ENCODE results near the gene CUX1. TPM values are rescaled to one million over a fixed set of nuclear protein-coding genes. Genes with fewer than 3 reads are reported as not detected.

Gene CUX1
- total RNA-seq, 2 experiments from 2014 or later = 20.2 to 20.4 TPM

- no peak overlapping the region for H3K4me3 Mint-ChIP-seq
- no peaks in the 10 kb centered on the region for H3K4me1 Mint-ChIP-seq (ENCODE audit: low read depth)
- H3K27me3 Mint-ChIP-seq = no peaks in the 10 kb centered on the region
- H3K9me3 Mint-ChIP-seq = no peaks in the 10 kb centered on the region
- H3K27ac Mint-ChIP-seq = no peak overlapping the region
- TF ChIP-seq, protein P1, sequence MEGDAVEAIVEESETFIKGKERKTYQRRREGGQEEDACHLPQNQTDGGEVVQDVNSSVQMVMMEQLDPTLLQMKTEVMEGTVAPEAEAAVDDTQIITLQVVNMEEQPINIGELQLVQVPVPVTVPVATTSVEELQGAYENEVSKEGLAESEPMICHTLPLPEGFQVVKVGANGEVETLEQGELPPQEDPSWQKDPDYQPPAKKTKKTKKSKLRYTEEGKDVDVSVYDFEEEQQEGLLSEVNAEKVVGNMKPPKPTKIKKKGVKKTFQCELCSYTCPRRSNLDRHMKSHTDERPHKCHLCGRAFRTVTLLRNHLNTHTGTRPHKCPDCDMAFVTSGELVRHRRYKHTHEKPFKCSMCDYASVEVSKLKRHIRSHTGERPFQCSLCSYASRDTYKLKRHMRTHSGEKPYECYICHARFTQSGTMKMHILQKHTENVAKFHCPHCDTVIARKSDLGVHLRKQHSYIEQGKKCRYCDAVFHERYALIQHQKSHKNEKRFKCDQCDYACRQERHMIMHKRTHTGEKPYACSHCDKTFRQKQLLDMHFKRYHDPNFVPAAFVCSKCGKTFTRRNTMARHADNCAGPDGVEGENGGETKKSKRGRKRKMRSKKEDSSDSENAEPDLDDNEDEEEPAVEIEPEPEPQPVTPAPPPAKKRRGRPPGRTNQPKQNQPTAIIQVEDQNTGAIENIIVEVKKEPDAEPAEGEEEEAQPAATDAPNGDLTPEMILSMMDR (IDR thresholded peaks at IDR 0.05) = no peak
- CTCF ChIA-PET = no interaction called here
- DNase-seq (no peak), ATAC-seq (no peak)
- POLR2A ChIA-PET = no interaction called here
- H3K36me3 Mint-ChIP-seq (ENCODE audit: low read depth) = peaks cover 2% of the 10 kb centered on the region
- intact Hi-C loops (cut with micrococcal nuclease) = no loop called here
Observed at GRCh38 chr7:102210787-102211186, 393.4 kb downstream of the CUX1 start.

DNA sequence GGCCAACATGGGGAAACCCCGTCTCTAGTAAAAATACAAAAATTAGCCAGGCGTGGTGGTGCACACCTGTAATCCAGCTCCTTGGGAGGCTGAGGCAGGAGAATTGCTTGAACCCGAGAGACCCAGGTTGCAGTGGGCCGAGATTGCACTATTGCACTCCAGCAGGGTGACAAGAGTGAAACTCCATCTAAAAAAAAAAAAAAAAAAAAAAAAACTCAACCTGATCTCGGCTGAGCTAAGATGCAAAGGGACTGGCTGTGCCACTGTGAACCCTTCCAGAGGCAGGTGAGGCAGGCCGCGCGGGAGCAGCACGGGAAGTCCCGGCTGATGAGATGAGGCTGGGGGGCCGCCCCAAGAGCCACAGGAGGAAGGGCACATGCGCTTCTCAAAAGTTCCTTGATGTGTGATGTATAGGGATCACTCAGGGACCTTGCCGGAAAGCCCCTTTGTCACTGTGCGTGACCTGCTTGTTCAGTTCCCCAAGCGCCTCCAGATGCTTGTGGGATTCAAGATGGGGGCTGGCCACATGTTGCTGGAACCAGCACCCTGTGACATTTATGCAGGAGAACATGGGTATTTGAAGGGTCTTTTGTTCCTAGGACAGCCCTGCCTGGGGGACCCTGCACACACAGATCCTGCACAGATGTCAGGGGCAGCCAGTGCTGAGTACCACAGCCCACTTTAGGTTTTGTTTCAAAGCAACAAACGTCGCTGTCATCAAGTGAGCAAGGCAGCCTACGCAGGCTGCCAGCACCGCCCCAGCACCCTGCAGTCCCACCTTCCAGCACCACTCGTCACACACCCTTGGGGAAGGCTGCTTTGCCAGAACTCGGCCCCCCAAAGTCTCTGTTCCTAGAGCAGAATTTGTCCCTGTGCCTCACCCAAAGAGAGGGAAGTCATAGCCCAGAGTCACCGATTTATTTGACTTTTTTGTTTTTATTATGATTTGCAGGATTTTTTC, 394.4 kb downstream of the CUX1 start:
- DNase-seq (no peak), ATAC-seq (no peak)
- Mint-ChIP-seq H3K27me3 (no peaks in the 10 kb centered on the region), H3K36me3 (ENCODE audit: low read depth) (peaks cover 2% of the 10 kb centered on the region), H3K4me1 (ENCODE audit: low read depth) (no peaks in the 10 kb centered on the region), H3K27ac (no peak overlapping the region), H3K4me3 (no peak overlapping the region), H3K9me3 (no peaks in the 10 kb centered on the region)
- TF ChIP-seq, protein P1 (IDR thresholded peaks at IDR 0.05) = no peak
- CTCF ChIA-PET = no interaction called here
- intact Hi-C loops (cut with micrococcal nuclease) = no loop called here
- POLR2A ChIA-PET = no interaction called here

- H3K27me3 Mint-ChIP-seq = no peaks in the 10 kb centered on the region
- ChIA-PET CTCF (interaction anchor here (1.3 kb wide), 1 partner anchor 22 kb away, joined by 6 read pairs; no protein-coding TSS in a partner anchor), POLR2A (no interaction called here)
- H3K9me3 Mint-ChIP-seq = no peaks in the 10 kb centered on the region
- ATAC-seq (no peak), DNase-seq (no peak)
- TF ChIP-seq, protein P1 (IDR thresholded peaks at IDR 0.05) = no peak
- intact Hi-C loops (cut with micrococcal nuclease) = no loop called here
- H3K4me3 Mint-ChIP-seq = no peak overlapping the region
- peaks cover 2% of the 10 kb centered on the region for H3K36me3 Mint-ChIP-seq (ENCODE audit: low read depth)
- no peaks in the 10 kb centered on the region for H3K4me1 Mint-ChIP-seq (ENCODE audit: low read depth)
- no peak overlapping the region for H3K27ac Mint-ChIP-seq
Observed at GRCh38 chr7:102214477-102215072, 397.1 kb downstream of the CUX1 start.

DNA sequence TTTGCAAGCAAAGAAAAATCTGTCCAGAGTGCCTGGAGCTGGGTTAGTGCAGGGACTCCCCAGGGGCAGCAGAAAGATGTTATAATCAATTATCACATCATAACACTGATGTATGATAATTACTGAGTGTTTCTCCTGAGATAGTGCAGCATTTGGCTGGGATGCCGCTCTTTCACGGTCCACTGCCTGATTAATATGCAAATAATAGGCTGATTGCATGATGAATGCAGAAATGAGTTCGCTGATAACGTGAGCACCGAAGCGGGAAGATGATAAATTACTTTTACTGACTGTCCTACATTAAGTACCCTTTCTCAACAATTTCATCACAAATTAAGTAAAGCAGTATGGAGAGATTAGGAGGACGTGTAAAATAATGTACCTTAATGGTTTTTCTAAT, 397.8 kb downstream of the CUX1 start:
- Mint-ChIP-seq H3K9me3 (no peaks in the 10 kb centered on the region), H3K4me1 (ENCODE audit: low read depth) (no peaks in the 10 kb centered on the region), H3K27me3 (no peaks in the 10 kb centered on the region), H3K4me3 (no peak overlapping the region), H3K27ac (no peak overlapping the region), H3K36me3 (ENCODE audit: low read depth) (peaks cover 2% of the 10 kb centered on the region)
- ChIA-PET CTCF (no interaction called here), POLR2A (no interaction called here)
- DNase-seq = no peak
- intact Hi-C loops (cut with micrococcal nuclease) = no loop called here
- TF ChIP-seq, protein P1 (IDR thresholded peaks at IDR 0.05) = no peak
- no peak for ATAC-seq

DNA sequence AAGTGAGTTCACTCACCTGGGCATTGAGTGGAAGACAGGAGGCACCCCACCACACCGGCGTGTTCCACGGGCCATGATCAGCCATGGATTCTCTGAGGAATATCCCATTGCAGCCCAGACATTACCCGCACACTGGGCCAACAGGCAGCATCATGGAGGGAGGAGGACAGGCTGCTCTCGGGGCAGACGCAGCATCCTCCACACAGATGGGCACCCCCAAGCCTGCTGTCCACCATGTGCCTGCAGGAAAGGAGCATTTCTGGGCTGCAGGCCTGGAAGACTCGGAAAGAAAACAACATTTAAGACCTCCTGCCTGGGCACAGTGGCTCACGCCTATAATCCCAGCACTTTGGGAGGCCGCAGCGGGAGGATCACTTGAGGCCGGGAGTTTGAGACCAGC, 398.3 kb downstream of the CUX1 start:
- no peak overlapping the region for H3K4me3 Mint-ChIP-seq
- intact Hi-C loops (cut with micrococcal nuclease) = no loop called here
- no peaks in the 10 kb centered on the region for H3K27me3 Mint-ChIP-seq
- no peaks in the 10 kb centered on the region for H3K9me3 Mint-ChIP-seq
- ATAC-seq (no peak), DNase-seq (no peak)
- ChIA-PET POLR2A (no interaction called here), CTCF (no interaction called here)
- H3K27ac Mint-ChIP-seq = no peak overlapping the region
- peaks cover 2% of the 10 kb centered on the region for H3K36me3 Mint-ChIP-seq (ENCODE audit: low read depth)
- no peaks in the 10 kb centered on the region for H3K4me1 Mint-ChIP-seq (ENCODE audit: low read depth)
- TF ChIP-seq, protein P1 (IDR thresholded peaks at IDR 0.05) = no peak

Measured in activated CD8-positive, alpha-beta T cell treated with anti-CD3 and anti-CD28 coated beads for 36 hours (primary cell).